HEK293 (cell line): ENCODE measurements around the gene ASCC1.
"Not testable (repeated sequence)": the region's sequence is repeated elsewhere in the genome, so short reads cannot be mapped to it uniquely, and the experiment has no call there.

Source experiments
- CTCF ChIA-PET: fragments of 350-600 bp; formaldehyde crosslinking; extraction: SDS; loops from one replicate; lab custom pipeline; 2021; ENCODE audit warnings: antibody characterized with exemption; lab: Yijun Ruan, JAX
- POLR2A ChIA-PET: fragments of 300-600 bp; formaldehyde crosslinking; extraction: SDS; loops from one replicate; lab custom pipeline; 2020; ENCODE audit warnings: antibody characterized with exemption, inconsistent platforms; lab: Yijun Ruan, JAX
- H3K27ac ChIP-seq: fragments of 200-500 bp; sonication (Bioruptor generic); 2 replicates; pipeline ENCODE4 v1.5.1; 2014; ENCODE audit warnings: low read depth, low read length, control low read depth, inconsistent platforms; ENCODE audit errors: extremely low read depth
- H3K36me3 ChIP-seq, 2 experiments: fragments of 200-500 bp in 1 of 2; sonication (Bioruptor generic) in 1 of 2; 1 replicate in 1 of 2; 2 replicates in 1 of 2; pipeline ENCODE4 v1.5.1; 2014 to 2017; ENCODE audit warnings: inconsistent platforms in 2 of 2, low read length in 2 of 2; ENCODE audit not compliant: control insufficient read depth in 2 of 2, insufficient read depth in 1 of 2
- H3K4me1 ChIP-seq: fragments of 200-500 bp; sonication (Bioruptor generic); 2 replicates; pipeline ENCODE4 v1.5.1; 2014; ENCODE audit warnings: mild to moderate bottlenecking, low read length, inconsistent platforms; ENCODE audit not compliant: control insufficient read depth, insufficient read depth
- H3K4me3 ChIP-seq: 2 replicates; pipeline ENCODE4 v1.5.1; 2011; ENCODE audit warnings: low read depth, mild to moderate bottlenecking, control low read depth, low read length, moderate library complexity
- H3K9me3 ChIP-seq: fragments of 200-500 bp; sonication (Bioruptor generic); 2 replicates; pipeline ENCODE4 v1.5.1; 2014; ENCODE audit warnings: low read depth, low read length, inconsistent platforms; ENCODE audit not compliant: control insufficient read depth, insufficient read depth
- EGR2 ChIP-seq: fragments of 450-650 bp; formaldehyde crosslinking; IDR thresholded peaks from 2 replicates; pipeline ENCODE4 v1.5.1; 2016; ENCODE audit warnings: low read depth, missing biosample characterization, missing genetic modification characterization
- GLIS1 ChIP-seq: fragments of 450-650 bp; formaldehyde crosslinking; IDR thresholded peaks from 2 replicates; pipeline ENCODE4 v1.5.1; 2016; ENCODE audit warnings: missing biosample characterization, missing genetic modification characterization
- HOXC10 ChIP-seq: sonication (generic); formaldehyde crosslinking; IDR thresholded peaks from 2 replicates; pipeline ENCODE4 v1.8.1; 2023; ENCODE audit warnings: mild to moderate bottlenecking, missing genetic modification reagents
- KLF9 ChIP-seq: fragments of 450-650 bp; formaldehyde crosslinking; IDR thresholded peaks from 2 replicates; pipeline ENCODE4 v1.5.1; 2016; ENCODE audit warnings: missing biosample characterization, missing genetic modification characterization, low read depth
- PRDM10 ChIP-seq: fragments of 450-650 bp; formaldehyde crosslinking; IDR thresholded peaks from 2 replicates; pipeline ENCODE4 v1.5.1; 2016; ENCODE audit warnings: missing biosample characterization, missing genetic modification characterization
- SCRT1 ChIP-seq: fragments of 450-650 bp; formaldehyde crosslinking; IDR thresholded peaks from 2 replicates; pipeline ENCODE4 v1.5.1; 2016; ENCODE audit warnings: missing biosample characterization, missing genetic modification characterization, borderline replicate concordance
- TRIM28 ChIP-seq: IDR thresholded peaks from 2 replicates; pipeline ENCODE4 v1.6.1; 2011; ENCODE audit warnings: low read length, control low read depth, borderline replicate concordance
- ZBTB48 ChIP-seq: fragments of 450-650 bp; formaldehyde crosslinking; IDR thresholded peaks from 2 replicates; pipeline ENCODE4 v1.5.1; 2016; ENCODE audit warnings: missing biosample characterization, missing genetic modification characterization
- ZEB2 ChIP-seq: fragments of 450-650 bp; formaldehyde crosslinking; IDR thresholded peaks from 2 replicates; pipeline ENCODE4 v1.5.1; 2016; ENCODE audit warnings: missing biosample characterization, missing genetic modification characterization
- ZNF121 ChIP-seq: fragments of 450-650 bp; formaldehyde crosslinking; IDR thresholded peaks from 2 replicates; pipeline ENCODE4 v1.5.1; 2016; ENCODE audit warnings: missing biosample characterization, missing genetic modification characterization
- ZNF140 ChIP-seq: fragments of 450-650 bp; formaldehyde crosslinking; IDR thresholded peaks from 2 replicates; pipeline ENCODE4 v1.5.1; 2016; ENCODE audit warnings: missing biosample characterization, missing genetic modification characterization
- ZNF214 ChIP-seq: fragments of 450-650 bp; formaldehyde crosslinking; IDR thresholded peaks from 2 replicates; pipeline ENCODE4 v1.5.1; 2017; ENCODE audit warnings: missing biosample characterization, mild to moderate bottlenecking, missing genetic modification characterization, borderline replicate concordance
- ZNF274 ChIP-seq, 2 experiments: fragments of 200-500 bp in 1 of 2; fragments of 450-650 bp in 1 of 2; sonication (Bioruptor generic) in 1 of 2; formaldehyde crosslinking in 1 of 2; IDR thresholded peaks; 2 replicates each; pipeline versions ENCODE4 v1.5.1 to v1.6.1; 2014 to 2016; ENCODE audit warnings: borderline replicate concordance in 1 of 2, inconsistent platforms in 1 of 2, low read length in 1 of 2, missing biosample characterization in 1 of 2, missing genetic modification characterization in 1 of 2
- ZNF335 ChIP-seq: fragments of 450-650 bp; formaldehyde crosslinking; conservative IDR thresholded peaks from 2 replicates; pipeline ENCODE4 v1.5.1; 2016; ENCODE audit warnings: missing biosample characterization, missing genetic modification characterization
- ZNF354C ChIP-seq: fragments of 450-650 bp; formaldehyde crosslinking; IDR thresholded peaks from 2 replicates; pipeline ENCODE4 v1.5.1; 2016; ENCODE audit warnings: missing biosample characterization, missing genetic modification characterization, low read depth, borderline replicate concordance
- ZNF362 ChIP-seq: fragments of 450-650 bp; formaldehyde crosslinking; IDR thresholded peaks from 2 replicates; pipeline ENCODE4 v1.5.1; 2016; ENCODE audit warnings: missing biosample characterization, missing genetic modification characterization
- ZNF426 ChIP-seq: fragments of 450-650 bp; formaldehyde crosslinking; IDR thresholded peaks from 2 replicates; pipeline ENCODE4 v1.5.1; 2017; ENCODE audit warnings: missing biosample characterization, missing genetic modification characterization, mild to moderate bottlenecking, inconsistent platforms, moderate library complexity
- ZNF529 ChIP-seq: fragments of 450-650 bp; formaldehyde crosslinking; IDR thresholded peaks from 2 replicates; pipeline ENCODE4 v1.5.1; 2017; ENCODE audit warnings: missing genetic modification characterization, missing biosample characterization; ENCODE audit not compliant: insufficient replicate concordance
- ZNF561 ChIP-seq: fragments of 450-650 bp; IDR thresholded peaks from 2 replicates; pipeline ENCODE4 v1.5.1; 2018; ENCODE audit warnings: missing biosample characterization, missing genetic modification characterization, borderline replicate concordance
- ZNF600 ChIP-seq: fragments of 450-650 bp; formaldehyde crosslinking; IDR thresholded peaks from 2 replicates; pipeline ENCODE4 v1.5.1; 2016; ENCODE audit warnings: missing biosample characterization, missing genetic modification characterization
- ZNF664 ChIP-seq: fragments of 450-650 bp; formaldehyde crosslinking; IDR thresholded peaks from 2 replicates; pipeline ENCODE4 v1.5.1; 2016; ENCODE audit warnings: missing biosample characterization, missing genetic modification characterization
- ZNF792 ChIP-seq: fragments of 450-650 bp; formaldehyde crosslinking; IDR thresholded peaks from 2 replicates; pipeline ENCODE4 v1.5.1; 2016; ENCODE audit warnings: missing biosample characterization, missing genetic modification characterization

Gene ASCC1

DNA sequence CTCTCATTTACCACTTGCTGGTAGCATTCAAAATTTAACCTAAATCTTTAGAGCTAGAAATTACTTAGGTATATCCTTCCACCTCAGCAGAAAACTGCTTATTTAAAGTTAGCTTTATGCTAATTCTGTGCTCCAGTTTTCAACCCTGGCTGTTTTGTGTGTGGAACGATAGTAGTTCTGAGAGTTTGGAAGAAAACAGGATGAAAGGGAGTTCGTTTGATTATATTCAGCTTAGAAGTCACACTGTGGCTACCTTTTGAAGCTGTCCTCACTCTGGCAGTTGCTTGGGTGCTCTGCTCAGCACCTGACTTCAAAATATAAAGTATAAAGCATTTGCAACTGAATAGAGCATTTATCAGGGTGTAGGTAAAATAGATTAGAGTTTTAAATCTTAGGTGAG lies 2.6 kb upstream of the ASCC1 start:
- H3K4me1 ChIP-seq = no peaks in the 10 kb centered on the region; the same call in 1 of the 2 replicates
- H3K9me3 ChIP-seq = no peaks in the 10 kb centered on the region
- no peak overlapping the region for H3K27ac ChIP-seq
- H3K36me3 ChIP-seq = peaks cover 8 to 13% of the 10 kb centered on the region in 2 experiments; a peak in 2 of 3 replicates
- no peak overlapping the region for H3K4me3 ChIP-seq
- CTCF ChIA-PET = interaction anchor here (0.7 to 2.4 kb wide), 4 partner anchors 45 to 170 kb away, joined by 3 to 12 read pairs (median 6); no protein-coding TSS in a partner anchor
- TF ChIP-seq ZNF214 (tag by site-specific recombination) = no peak
- TF ChIP-seq ZNF426 (tag by site-specific recombination) = no peak
- TF ChIP-seq ZNF561 (tag by site-specific recombination) = no peak
- no peak for TF ChIP-seq TRIM28
- TF ChIP-seq ZNF274 (IDR thresholded peaks at IDR 0.05; ENCODE audit: low read length) = no peak
- TF ChIP-seq ZNF274 (tag by site-specific recombination; IDR thresholded peaks at IDR 0.05; ENCODE audit: borderline replicate concordance) = no peak
- TF ChIP-seq, all 188 proteins: peak for 0
- POLR2A ChIA-PET = interaction anchor here (1.2 kb wide), 1 partner anchor 32 kb away, joined by 3 read pairs; no protein-coding TSS in a partner anchor

DNA sequence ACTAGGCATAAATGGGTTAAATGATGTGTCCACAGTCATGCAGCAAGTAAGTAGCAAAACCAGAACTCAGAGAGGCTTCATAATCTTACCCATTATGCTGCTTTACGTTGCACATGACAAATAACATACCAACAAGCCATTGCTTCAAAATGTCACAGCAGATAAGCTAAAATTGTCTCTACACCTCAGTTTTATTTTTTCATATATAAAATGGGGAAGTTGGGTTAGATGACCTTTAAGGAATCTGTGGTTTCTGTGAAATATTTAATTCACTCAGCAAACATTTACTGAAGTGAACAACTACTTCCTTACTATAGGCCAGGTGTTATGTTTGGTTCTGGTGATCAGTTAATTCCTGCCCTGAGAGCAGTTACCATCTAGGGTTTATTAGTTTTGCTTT lies 2.2 kb upstream of the ASCC1 start:
- Histone ChIP-seq H3K36me3 (peaks cover 8 to 13% of the 10 kb centered on the region in 2 experiments; a peak in 2 of 3 replicates), H3K4me1 (peaks cover 1% of the 10 kb centered on the region; the same call in 1 of the 2 replicates), H3K4me3 (no peak overlapping the region), H3K27ac (no peak overlapping the region), H3K9me3 (no peaks in the 10 kb centered on the region)
- CTCF ChIA-PET = interaction anchor here (1.7 to 2.4 kb wide), 2 partner anchors 91 to 170 kb away, joined by 7 to 12 read pairs; no protein-coding TSS in a partner anchor
- TF ChIP-seq ZNF529 (tag by site-specific recombination) (no peak), ZNF140 (tag by site-specific recombination) (no peak), EGR2 (tag by site-specific recombination) (no peak), SCRT1 (tag by site-specific recombination) (no peak), ZNF121 (no peak), ZBTB48 (tag by site-specific recombination) (no peak), ZNF354C (tag by site-specific recombination) (no peak), KLF9 (tag by site-specific recombination) (no peak), HOXC10 (CRISPR knock-in tag) (no peak), ZNF792 (tag by site-specific recombination) (no peak)
- POLR2A ChIA-PET = interaction anchor here (1.2 kb wide), 1 partner anchor 32 kb away, joined by 3 read pairs; no protein-coding TSS in a partner anchor

- H3K4me3 ChIP-seq, CTCF ChIA-PET, POLR2A ChIA-PET, H3K4me1 ChIP-seq, H3K27ac ChIP-seq, H3K9me3 ChIP-seq: not testable (repeated sequence)
- TF ChIP-seq ZNF664 (peak; percentile 91), SCRT1 (tag by site-specific recombination) (peak; percentile 2; the same call in 1 of the 2 replicates)
- peaks cover 29 to 36% of the 10 kb centered on the region in 2 experiments for H3K36me3 ChIP-seq
These were observed 4.2 kb downstream of the ASCC1 start for GRCh38 chr10:72211832-72212231.

GRCh38 chr10:72211381-72211780 lies 4.7 kb downstream of the ASCC1 start:
- H3K27ac ChIP-seq, H3K9me3 ChIP-seq, CTCF ChIA-PET, H3K4me3 ChIP-seq, POLR2A ChIA-PET, H3K4me1 ChIP-seq: not testable (repeated sequence)
- peaks cover 29 to 40% of the 10 kb centered on the region in 2 experiments for H3K36me3 ChIP-seq
- TF ChIP-seq ZNF362 = peak; percentile 69; the same call in 1 of the 2 replicates
- TF ChIP-seq ZNF335 (tag by site-specific recombination) = peak; percentile 30; the same call in 1 of the 2 replicates
- 0 out of 2 replicates have a peak, but pooled peaks have one; percentile 56 for TF ChIP-seq ZEB2
- TF ChIP-seq ZNF600 (tag by site-specific recombination) = peak; percentile 34; the same call in 1 of the 2 replicates
- TF ChIP-seq GLIS1 (tag by site-specific recombination) = peak; percentile 14; the same call in 1 of the 2 replicates
- peak; percentile 94 for TF ChIP-seq PRDM10 (tag by site-specific recombination)
